DND-41 (cell line): Measurements from ENCODE around the gene MYO1D.

Experiments used
- CTCF ChIP-seq: IDR thresholded peaks from 2 replicates; pipeline ENCODE4 v1.5.1; 2012; ENCODE audit warnings: borderline replicate concordance, low read length, moderate library complexity, mild to moderate bottlenecking; ENCODE audit not compliant: poor library complexity, severe bottlenecking; ENCODE audit errors: extremely low read depth
- EZH2 ChIP-seq: IDR thresholded peaks from 3 replicates; pipeline ENCODE4 v1.6.1; 2012; ENCODE audit warnings: borderline replicate concordance, low read depth, mild to moderate bottlenecking, moderate library complexity, low read length, inconsistent platforms; ENCODE audit not compliant: severe bottlenecking

DNA sequence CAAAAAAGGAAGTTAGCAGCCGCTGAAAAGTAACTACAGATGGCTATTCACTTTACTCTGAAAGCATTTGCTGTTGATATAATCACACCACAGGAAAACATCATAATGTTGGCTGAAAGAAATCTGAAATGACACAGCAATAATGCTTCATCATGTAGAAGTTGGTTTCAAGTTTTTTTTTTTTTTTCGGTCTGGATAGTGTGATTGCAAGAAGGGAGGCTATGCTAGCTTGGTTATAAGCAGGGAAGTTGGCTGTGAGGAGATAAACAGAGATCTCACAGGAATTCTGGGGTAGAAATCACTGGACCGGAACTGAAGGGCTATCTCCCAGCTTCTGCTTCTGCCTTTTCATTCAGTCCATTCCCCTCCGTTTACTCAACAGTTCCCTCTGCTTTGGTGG is 57.9 kb downstream of the MYO1D start:
- TF ChIP-seq CTCF (no peak), EZH2 (no peak)
